ENCODE measurements around the gene CBLIF.

GRCh38 chr11:59800390-59801025 is 44.8 kb downstream of the CBLIF start:
- TF ChIP-seq CTCF (conservative IDR thresholded peaks at IDR 0.05), result no peak
- no peak for TF ChIP-seq EZH2 (IDR thresholded peaks at IDR 0.05; ENCODE audit: low read depth)
